H1 (cell line): ENCODE data around the gene TRMT61B. TPM values are rescaled to one million over a fixed set of nuclear protein-coding genes. Genes with fewer than 3 reads are reported as not detected.

Experiments used
- CTCF ChIA-PET: fragments of 300-600 bp; sonication (Branson Sonifier 250); formaldehyde crosslinking; loops from one replicate; lab custom pipeline; 2021; ENCODE audit not compliant: partially characterized antibody; lab: Charles Lee
- POLR2A ChIA-PET: fragments of 300-600 bp; sonication (Branson Sonifier 250); formaldehyde crosslinking; loops from one replicate; lab custom pipeline; 2021; ENCODE audit warnings: inconsistent platforms; ENCODE audit not compliant: partially characterized antibody; lab: Charles Lee
- DNase-seq, 2 experiments: peaks; one replicate each; pipeline versions ENCODE4 v3.0.0 to v3.0.0-alpha.2; 2010 to 2022; ENCODE audit warnings: low spot score in 2 of 2, low read depth in 1 of 2, mixed read lengths in 1 of 2
- FAIRE-seq: peaks from 2 replicates; lab custom pipeline; 2011; peaks lifted over from hg19 to GRCh38; lab: Jason Lieb, UNC
- H2AFZ ChIP-seq: 2 replicates; pipeline ENCODE4 v1.8.1; 2012; ENCODE audit warnings: low read length, inconsistent platforms
- H2AK5ac ChIP-seq: 2 replicates; pipeline ENCODE4 v1.6.1; 2013; ENCODE audit warnings: low read depth, low read length
- H2BK120ac ChIP-seq: replicated peaks from 2 replicates; pipeline ENCODE3; 2013; ENCODE audit warnings: low read depth, low read length, inconsistent platforms
- H2BK12ac ChIP-seq: 2 replicates; pipeline ENCODE4 v1.6.1; 2013; ENCODE audit warnings: low read depth, low read length
- H2BK15ac ChIP-seq: 2 replicates; pipeline ENCODE4 v1.6.1; 2013; ENCODE audit warnings: low read length
- H2BK20ac ChIP-seq: 2 replicates; pipeline ENCODE4 v1.6.1; 2013; ENCODE audit warnings: low read length
- H2BK5ac ChIP-seq: 2 replicates; pipeline ENCODE4 v1.6.1; 2013; ENCODE audit warnings: low read depth, low read length
- H3K14ac ChIP-seq: 2 replicates; pipeline ENCODE4 v1.6.1; 2013; ENCODE audit warnings: inconsistent platforms; ENCODE audit not compliant: insufficient read length
- H3K18ac ChIP-seq: 2 replicates; pipeline ENCODE4 v1.6.1; 2013; ENCODE audit warnings: low read length; ENCODE audit errors: extremely low read depth
- H3K23ac ChIP-seq: 2 replicates; pipeline ENCODE4 v1.6.1; 2013; ENCODE audit warnings: inconsistent platforms; ENCODE audit not compliant: insufficient read length
- H3K23me2 ChIP-seq: 2 replicates; pipeline ENCODE4 v1.6.1; 2013; ENCODE audit warnings: low read depth, low read length
- H3K27ac ChIP-seq: 2 replicates; pipeline ENCODE4 v1.6.1; 2011; ENCODE audit warnings: low read depth, low read length, inconsistent platforms
- H3K27me3 ChIP-seq, 4 experiments: replicated peaks in 1 of 4; 1 replicate in 1 of 4; 2 replicates in 3 of 4; pipeline versions ENCODE4 v1.6.1 to v1.8.1; 2011 to 2013; ENCODE audit warnings: low read length in 3 of 4, mild to moderate bottlenecking in 3 of 4, inconsistent platforms in 2 of 4, mixed read lengths in 2 of 4, moderate library complexity in 1 of 4; ENCODE audit not compliant: control insufficient read depth in 3 of 4, insufficient read depth in 3 of 4; ENCODE audit errors: extremely low read depth in 1 of 4
- H3K36me3 ChIP-seq, 4 experiments: 2 replicates each; pipeline versions ENCODE4 v1.6.1 to v1.8.1; 2011 to 2013; ENCODE audit warnings: mild to moderate bottlenecking in 4 of 4, low read length in 3 of 4, moderate library complexity in 2 of 4, control low read depth in 1 of 4, inconsistent platforms in 1 of 4; ENCODE audit not compliant: insufficient read depth in 4 of 4, control insufficient read depth in 2 of 4
- H3K4ac ChIP-seq: replicated peaks from 2 replicates; pipeline ENCODE3; 2013; ENCODE audit warnings: low read length, low read depth, mixed read lengths, inconsistent platforms; ENCODE audit not compliant: insufficient read length
- H3K4me1 ChIP-seq, 4 experiments: replicated peaks in 1 of 4; 1 replicate in 1 of 4; 2 replicates in 3 of 4; pipeline versions ENCODE4 v1.6.1 to v1.8.1; 2011 to 2013; ENCODE audit warnings: low read length in 3 of 4, inconsistent platforms in 2 of 4, mixed read lengths in 1 of 4; ENCODE audit not compliant: insufficient read depth in 4 of 4, control insufficient read depth in 3 of 4
- H3K4me2 ChIP-seq, 2 experiments: 2 replicates each; pipeline versions ENCODE4 v1.6.1 to v1.8.1; 2011 to 2013; ENCODE audit warnings: low read depth in 2 of 2, low read length in 2 of 2, control low read depth in 1 of 2, inconsistent platforms in 1 of 2, mild to moderate bottlenecking in 1 of 2; ENCODE audit not compliant: insufficient read depth in 1 of 2
- H3K4me3 ChIP-seq, 4 experiments: fragments of 200-600, 300-600 bp in 1 of 4; sonication (generic), shearing (Covaris generic), sonication (Bioruptor Twin) in 1 of 4; 2 replicates each; pipeline versions ENCODE4 v1.5.1 to v1.8.1; 2011 to 2016; ENCODE audit warnings: low read length in 4 of 4, low read depth in 3 of 4, control low read depth in 2 of 4, inconsistent platforms in 2 of 4, mild to moderate bottlenecking in 2 of 4, mixed read lengths in 1 of 4, moderate library complexity in 1 of 4; ENCODE audit not compliant: insufficient read depth in 2 of 4; ENCODE audit errors: extremely low read depth in 1 of 4
- H3K56ac ChIP-seq: replicated peaks from 2 replicates; pipeline ENCODE3; 2013; ENCODE audit warnings: low read depth, mild to moderate bottlenecking, mixed read lengths, low read length, inconsistent platforms; ENCODE audit not compliant: insufficient read length
- H3K79me1 ChIP-seq: 2 replicates; pipeline ENCODE4 v1.6.1; 2013; ENCODE audit warnings: low read depth, low read length, control low read depth
- H3K79me2 ChIP-seq, 2 experiments: 2 replicates each; pipeline versions ENCODE4 v1.6.1 to v1.8.1; 2012 to 2013; ENCODE audit warnings: low read length in 2 of 2, mild to moderate bottlenecking in 2 of 2, inconsistent platforms in 1 of 2; ENCODE audit not compliant: insufficient read depth in 2 of 2, control insufficient read depth in 1 of 2
- H3K9ac ChIP-seq, 4 experiments: replicated peaks in 1 of 4; 1 replicate in 1 of 4; 2 replicates in 3 of 4; pipeline versions ENCODE4 v1.6.1 to v1.8.1; 2011 to 2013; ENCODE audit warnings: low read depth in 3 of 4, low read length in 3 of 4, control low read depth in 2 of 4, mild to moderate bottlenecking in 2 of 4, moderate library complexity in 2 of 4, inconsistent platforms in 1 of 4; ENCODE audit errors: extremely low read depth in 1 of 4
- H3K9me3 ChIP-seq, 2 experiments: 2 replicates each; pipeline versions ENCODE4 v1.6.1 to v1.8.1; 2012 to 2013; ENCODE audit warnings: mild to moderate bottlenecking in 2 of 2, moderate library complexity in 2 of 2, control low read depth in 1 of 2, inconsistent platforms in 1 of 2, low read depth in 1 of 2, low read length in 1 of 2, mixed read lengths in 1 of 2; ENCODE audit not compliant: insufficient read depth in 2 of 2
- H4K20me1 ChIP-seq, 2 experiments: replicated peaks in 1 of 2; 2 replicates each; pipeline versions ENCODE3 to v1.8.1; 2011 to 2013; ENCODE audit warnings: inconsistent platforms in 2 of 2, low read length in 2 of 2, mild to moderate bottlenecking in 1 of 2; ENCODE audit not compliant: insufficient read depth in 2 of 2, control insufficient read depth in 1 of 2
- H4K5ac ChIP-seq: 2 replicates; pipeline ENCODE4 v1.6.1; 2013; ENCODE audit warnings: low read length, low read depth, mixed read lengths, inconsistent platforms; ENCODE audit not compliant: insufficient read length
- H4K8ac ChIP-seq: 2 replicates; pipeline ENCODE4 v1.8.0; 2013; ENCODE audit warnings: mild to moderate bottlenecking, moderate library complexity, low read length, inconsistent platforms; ENCODE audit not compliant: insufficient read depth; ENCODE audit errors: extremely low read depth
- H4K91ac ChIP-seq: replicated peaks from 2 replicates; pipeline ENCODE3; 2013; ENCODE audit warnings: low read length, mixed read lengths, inconsistent platforms; ENCODE audit not compliant: insufficient read length
- SRF ChIP-seq: IDR thresholded peaks from 2 replicates; pipeline ENCODE4 v1.6.1; 2011; ENCODE audit warnings: mild to moderate bottlenecking, low read depth, low read length, moderate library complexity
- WGBS, 2 experiments: shearing (Covaris generic) in 1 of 2; methylation state at CpG; one replicate each; pipeline versions ENCODE4 v1.1.6 to v1.1.7; 2013 to 2015; ENCODE audit warnings: low lambda C conversion rate in 2 of 2, mixed read lengths in 2 of 2, inconsistent platforms in 1 of 2, low coverage in 1 of 2, missing lambda C conversion rate in 1 of 2; ENCODE audit not compliant: insufficient replicate concordance in 2 of 2, insufficient coverage in 1 of 2, insufficient read length in 1 of 2; ENCODE audit errors: extremely low coverage in 1 of 2, missing lambda C conversion rate in 1 of 2; 5-methylcytosine and 5-hydroxymethylcytosine counted together
- polyA plus RNA-seq, 7 experiments: library from polyadenylated mRNA; depleted of rRNA in 3 of 7; stranded (reverse) in 5 of 7; unstranded in 2 of 7; fragments of >200 nt in 5 of 7; fragments of 200-250 nt in 2 of 7; gene quantifications; 1 replicate in 5 of 7; 2 replicates in 1 of 7; 4 replicates in 1 of 7; pipeline versions ENCODE4 v1.2.1 to v1.2.3, GENCODE V29; 2011 to 2013; ENCODE audit warnings: missing spikeins in 2 of 7, mixed read lengths in 2 of 7
- total RNA-seq: library from RNA; stranded (reverse); fragmentation: NEBNext Ultra II Directional; extraction: Animal tissue kit (Norgen Biotek cat#: 25700); gene quantifications from 2 replicates; pipeline ENCODE4 v1.2.1, GENCODE V29; 2021
- TF ChIP-seq, protein P1 (sequence below): IDR thresholded peaks from 2 replicates; pipeline ENCODE4 v1.6.1; 2012; ENCODE audit warnings: inconsistent platforms
- TF ChIP-seq, protein P2 (sequence below): IDR thresholded peaks from 2 replicates; pipeline ENCODE4 v1.6.1; 2012; ENCODE audit warnings: inconsistent platforms

The TRMT61B gene
- total and polyA plus RNA-seq, 2 of the 8 experiments (the other 6 are each of a cell fraction or from before 2014, with no cell fraction given), result 10.4 to 27.8 TPM

DNA sequence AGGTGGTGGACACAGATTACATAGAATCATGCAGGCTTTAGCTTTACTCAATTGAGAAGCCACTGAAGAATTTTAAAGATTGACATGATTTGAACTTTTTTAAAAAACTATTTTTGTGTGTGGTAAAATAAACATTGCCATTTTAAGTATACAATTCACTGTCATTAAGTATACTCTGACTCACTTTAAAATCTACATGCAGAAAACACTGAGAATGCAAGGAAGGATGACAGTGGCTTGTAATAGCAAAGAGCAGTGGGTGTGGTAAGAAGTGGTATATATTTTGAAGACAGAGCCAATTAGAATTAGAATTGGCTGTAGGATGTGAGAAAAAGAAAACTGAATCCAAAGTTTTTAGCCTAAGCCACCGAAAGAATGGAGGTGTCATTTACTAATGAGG is 14.9 kb downstream of the TRMT61B start:
- TF ChIP-seq, protein P1, sequence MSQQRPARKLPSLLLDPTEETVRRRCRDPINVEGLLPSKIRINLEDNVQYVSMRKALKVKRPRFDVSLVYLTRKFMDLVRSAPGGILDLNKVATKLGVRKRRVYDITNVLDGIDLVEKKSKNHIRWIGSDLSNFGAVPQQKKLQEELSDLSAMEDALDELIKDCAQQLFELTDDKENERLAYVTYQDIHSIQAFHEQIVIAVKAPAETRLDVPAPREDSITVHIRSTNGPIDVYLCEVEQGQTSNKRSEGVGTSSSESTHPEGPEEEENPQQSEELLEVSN, result no peak
- no peak for TF ChIP-seq SRF
- TF ChIP-seq, protein P2, sequence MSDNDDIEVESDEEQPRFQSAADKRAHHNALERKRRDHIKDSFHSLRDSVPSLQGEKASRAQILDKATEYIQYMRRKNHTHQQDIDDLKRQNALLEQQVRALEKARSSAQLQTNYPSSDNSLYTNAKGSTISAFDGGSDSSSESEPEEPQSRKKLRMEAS, result no peak
- CTCF ChIA-PET, result no interaction called here

More for the DNA sequence above, 14.9 kb downstream of the TRMT61B start:
- no peak overlapping the region for H2AFZ ChIP-seq
- no peaks in the 10 kb centered on the region for H3K79me1 ChIP-seq
- no peaks in the 10 kb centered on the region for H3K9me3 ChIP-seq
- no peak overlapping the region for H3K56ac ChIP-seq
- H3K14ac ChIP-seq, result no peak overlapping the region
- FAIRE-seq (no peak), DNase-seq (no peak)
- WGBS, 2 experiments, result 78% methylated on average over 1 of the region's 1 CpG; no CpG with 5 or more reads in 1 of the 2 experiments
- no peaks in the 10 kb centered on the region for H3K79me2 ChIP-seq
- POLR2A ChIA-PET, result interaction anchor here (0.7 kb wide), 1 partner anchor 10 kb away, joined by 3 read pairs; no protein-coding TSS in a partner anchor
- no peak overlapping the region for H2BK12ac ChIP-seq
- no peak overlapping the region for H3K9ac ChIP-seq
- H3K23ac ChIP-seq, result no peak overlapping the region
- no peak overlapping the region for H4K5ac ChIP-seq
- no peak overlapping the region for H3K18ac ChIP-seq
- H3K27me3 ChIP-seq, result no peaks in the 10 kb centered on the region
- no peak overlapping the region for H2BK5ac ChIP-seq
- no peaks in the 10 kb centered on the region for H3K23me2 ChIP-seq
- no peak overlapping the region for H2BK20ac ChIP-seq
- no peaks in the 10 kb centered on the region for H3K4me1 ChIP-seq
- H3K4ac ChIP-seq, result no peak overlapping the region
- H3K36me3 ChIP-seq, result peaks cover 0 to 12% (median 1%) of the 10 kb centered on the region in 4 experiments; a peak in 2 of 8 replicates
- no peak overlapping the region for H3K4me3 ChIP-seq
- no peak overlapping the region for H2AK5ac ChIP-seq
- no peak overlapping the region for H3K4me2 ChIP-seq
- H3K27ac ChIP-seq, result no peak overlapping the region
- no peak overlapping the region for H4K91ac ChIP-seq
- H4K20me1 ChIP-seq, result no peaks in the 10 kb centered on the region
- no peak overlapping the region for H4K8ac ChIP-seq
- no peak overlapping the region for H2BK15ac ChIP-seq
- no peak overlapping the region for H2BK120ac ChIP-seq
